HG03354 (cell line): Measurements from ENCODE around the gene DENND11.

Experiments
- ATAC-seq: cut with Tn5 transposase; IDR thresholded peaks from one replicate; pipeline ENCODE4 v1.9.1; 2021; ENCODE audit warnings: mild to moderate bottlenecking; ENCODE audit not compliant: unreplicated experiment, poor library complexity, severe bottlenecking

Gene DENND11

DNA sequence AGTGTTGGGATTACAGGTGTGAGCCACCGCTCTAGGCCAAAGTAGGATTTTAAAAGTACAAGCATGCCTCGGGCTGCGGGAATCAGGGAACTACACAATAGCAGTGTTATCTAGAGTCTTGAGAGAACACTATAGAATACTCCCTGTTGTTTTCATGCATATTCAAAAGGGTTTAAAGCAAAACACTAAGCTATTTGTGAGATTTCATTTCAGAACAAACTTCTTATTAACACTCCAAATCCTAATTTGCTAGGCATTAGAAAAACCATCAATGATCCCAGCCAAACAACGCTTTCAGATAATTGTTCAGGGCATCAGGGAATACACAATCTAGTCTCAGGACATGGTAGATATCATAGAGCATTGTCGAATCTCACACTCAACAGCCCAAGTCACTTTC lies 13.9 kb downstream of the DENND11 start:
- no peak for ATAC-seq

DNA sequence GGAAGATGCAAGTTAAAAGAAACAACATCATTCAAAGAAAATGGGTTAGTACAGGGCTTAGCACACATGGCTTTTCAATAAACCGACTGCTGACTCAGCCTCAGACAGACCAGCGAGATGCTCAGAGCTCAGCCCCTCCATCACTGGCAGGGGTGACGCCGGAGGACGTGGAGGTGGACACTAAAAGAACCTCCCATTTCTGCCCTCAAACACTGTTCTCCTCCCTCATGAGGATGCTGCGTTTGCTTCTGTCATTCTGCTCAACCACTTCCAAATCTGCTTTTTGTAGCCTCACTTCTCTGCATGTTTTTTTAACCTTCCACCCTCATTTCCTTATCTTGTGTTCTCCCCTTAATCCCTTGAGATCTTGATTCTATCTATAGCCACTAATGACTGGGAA lies 15.3 kb downstream of the DENND11 start:
- ATAC-seq = no peak

GRCh38 chr7:141686074-141686473 lies 15.9 kb downstream of the DENND11 start:
- ATAC-seq = no peak

- no peak for ATAC-seq
Observed at GRCh38 chr7:141685285-141686023, 16.5 kb downstream of the DENND11 start.

- no peak for ATAC-seq
Observed at GRCh38 chr7:141679014-141679413, 23.0 kb downstream of the DENND11 start.

DNA sequence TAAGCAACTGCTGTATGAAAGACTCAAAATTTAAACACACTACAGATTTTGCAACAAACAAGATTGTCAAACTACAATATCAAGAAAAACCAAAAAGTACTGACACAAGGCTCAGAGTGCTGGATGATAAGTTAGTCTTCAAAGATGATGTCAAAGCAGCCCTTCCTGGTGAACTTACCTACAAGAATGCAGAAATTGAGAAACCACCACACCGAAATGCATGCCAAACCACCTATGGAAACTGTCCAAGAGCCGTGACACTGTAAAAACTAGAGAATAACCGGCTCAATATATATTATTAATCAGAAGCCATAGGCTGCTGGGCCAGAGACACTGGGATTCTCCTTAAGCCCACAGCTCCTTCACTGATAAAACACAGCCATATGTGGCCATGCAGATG lies 25.3 kb downstream of the DENND11 start:
- ATAC-seq = no peak

GRCh38 chr7:141675436-141676215 lies 26.3 kb downstream of the DENND11 start:
- no peak for ATAC-seq

GRCh38 chr7:141674702-141675101 lies 27.3 kb downstream of the DENND11 start:
- peak; percentile 52 for ATAC-seq

DNA sequence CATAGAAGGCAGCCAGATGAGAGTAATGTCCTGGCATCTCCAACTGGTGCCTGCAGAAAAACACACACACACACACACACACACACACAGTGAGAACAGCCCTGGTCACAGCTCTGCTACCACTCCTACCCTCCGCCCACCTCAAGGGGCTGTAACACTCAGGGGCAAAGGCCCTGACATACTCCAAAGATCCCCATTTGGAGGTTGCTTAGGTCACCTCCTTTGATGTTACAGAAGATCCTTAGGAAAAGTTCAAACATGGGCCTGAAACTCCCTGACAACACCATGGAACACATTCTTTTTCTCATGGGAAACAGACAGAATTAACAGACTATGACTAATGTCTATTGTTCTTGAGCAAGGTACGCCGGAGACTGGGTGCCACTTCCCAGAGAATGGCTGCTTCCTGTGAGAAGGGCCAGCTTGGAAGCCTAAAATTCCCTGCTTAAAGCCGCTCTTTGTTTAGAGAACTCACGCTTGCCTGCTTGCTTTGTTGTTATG lies 27.7 kb downstream of the DENND11 start:
- ATAC-seq = no peak

DNA sequence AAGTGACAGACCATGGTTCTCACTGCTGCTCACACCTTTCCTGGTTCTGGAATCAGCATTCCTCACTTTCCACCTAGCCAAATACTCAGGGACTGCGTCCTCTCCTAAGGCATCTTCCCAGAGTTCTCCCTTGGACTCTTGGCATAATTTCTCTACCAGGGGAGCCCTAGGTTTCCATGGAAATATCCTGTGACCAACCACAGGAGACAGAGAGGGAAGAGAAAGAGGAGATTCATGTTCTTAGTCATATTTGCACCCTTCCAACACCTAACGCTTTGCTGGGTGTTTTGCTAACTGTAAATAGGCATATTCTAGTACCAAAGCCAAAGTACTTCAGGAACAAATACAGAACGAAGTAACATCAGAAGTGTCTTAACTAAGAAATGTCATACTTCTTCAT lies 28.6 kb downstream of the DENND11 start:
- ATAC-seq = no peak

- no peak for ATAC-seq
Observed at GRCh38 chr7:141671705-141672496, 30.1 kb downstream of the DENND11 start.

- ATAC-seq = no peak
Observed at GRCh38 chr7:141668853-141669252, 33.1 kb downstream of the DENND11 start.

DNA sequence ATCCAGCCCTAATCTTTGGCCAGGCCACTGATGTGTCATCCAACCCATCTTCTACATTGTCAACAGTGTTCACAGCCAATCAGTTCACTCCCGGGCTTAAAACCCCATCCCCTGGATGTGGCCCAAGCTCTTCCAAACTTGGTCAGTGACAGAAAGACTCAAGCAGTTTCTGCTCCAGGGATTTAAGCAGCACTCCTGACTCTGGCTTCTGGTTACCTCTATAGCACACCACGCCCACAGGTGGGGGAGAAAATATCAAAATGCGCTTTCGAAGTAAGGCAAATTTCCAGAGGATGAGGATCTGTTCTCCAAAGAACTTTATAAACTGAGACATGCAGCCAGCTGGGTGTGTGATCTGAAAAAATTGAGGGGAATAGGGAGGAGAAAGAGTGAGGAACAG lies 35.9 kb downstream of the DENND11 start:
- ATAC-seq = no peak

- ATAC-seq = no peak
Observed at GRCh38 chr7:141665208-141666035, 36.5 kb downstream of the DENND11 start.

DNA sequence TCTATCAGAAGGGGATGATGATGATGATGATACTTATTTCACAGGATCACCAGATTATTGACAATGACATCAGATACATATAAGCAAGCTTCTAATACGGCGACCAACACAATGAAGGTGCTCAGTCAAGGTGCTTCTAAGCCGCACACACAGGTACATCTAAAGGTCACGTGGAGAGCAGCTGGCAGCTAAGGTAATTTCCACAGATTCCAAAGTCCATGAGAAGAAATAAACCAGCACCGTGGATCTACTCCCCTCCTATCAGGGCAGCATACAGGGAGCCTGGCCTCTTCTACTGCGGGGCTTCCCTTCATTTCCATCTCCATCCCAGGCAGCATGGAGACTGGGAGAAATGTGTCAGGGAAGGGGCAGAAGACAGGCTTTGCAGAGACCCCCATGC lies 37.5 kb downstream of the DENND11 start:
- no peak for ATAC-seq

DNA sequence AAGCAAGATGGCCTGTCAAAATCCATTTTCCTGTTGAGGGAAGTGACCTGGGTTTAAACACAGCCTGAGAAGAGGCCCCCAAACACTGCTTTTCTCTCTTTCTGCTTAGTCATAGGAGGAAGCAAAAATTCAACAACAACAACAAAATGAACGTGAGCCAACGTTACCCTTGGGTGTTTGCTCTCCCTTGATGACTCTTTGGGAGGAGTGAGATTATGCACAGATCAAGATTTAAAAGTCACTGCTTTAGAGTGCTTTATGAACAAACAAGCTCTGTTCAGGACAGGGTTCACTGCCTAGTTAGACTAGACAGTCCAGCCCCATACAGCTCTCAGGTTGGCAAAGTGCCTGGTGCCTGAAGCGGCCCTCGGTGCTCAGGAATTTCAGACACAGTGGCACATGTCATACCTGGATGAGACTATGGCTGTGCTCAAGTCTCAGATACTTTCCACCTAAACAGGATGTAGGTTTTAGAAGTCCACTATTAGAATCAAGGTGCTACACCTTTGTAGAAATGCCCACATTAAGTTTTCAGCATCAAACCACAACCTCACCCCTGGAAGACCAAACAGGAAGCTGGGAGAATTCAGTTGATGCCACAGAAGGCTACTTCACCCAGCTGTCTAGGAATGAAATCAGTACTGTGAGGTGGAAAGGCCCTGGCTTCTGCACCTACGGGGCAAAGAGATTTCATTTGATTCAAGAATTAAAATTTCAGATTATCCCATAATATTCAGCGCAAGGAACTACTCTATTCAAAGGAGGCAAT lies 38.7 kb downstream of the DENND11 start:
- no peak for ATAC-seq

DNA sequence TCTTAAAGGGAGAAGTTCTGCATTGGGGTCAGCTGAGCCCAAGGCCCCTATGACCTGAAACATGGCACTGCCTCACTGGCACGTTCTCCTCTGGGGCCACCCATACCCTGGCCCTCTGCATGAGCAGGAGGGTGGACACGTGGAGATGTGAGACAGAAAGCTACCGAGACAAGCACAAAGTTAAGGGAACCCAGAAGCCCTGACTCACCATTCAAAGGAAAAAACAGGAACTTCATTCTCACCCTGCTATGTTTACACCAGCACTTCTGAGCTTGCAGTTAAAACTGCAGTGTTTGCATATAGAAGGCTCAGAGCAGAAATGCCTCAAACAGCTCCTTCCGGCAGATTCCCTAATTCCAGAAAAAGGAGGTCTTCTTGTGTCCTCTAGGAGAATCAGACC lies 41.7 kb downstream of the DENND11 start:
- ATAC-seq = no peak

DNA sequence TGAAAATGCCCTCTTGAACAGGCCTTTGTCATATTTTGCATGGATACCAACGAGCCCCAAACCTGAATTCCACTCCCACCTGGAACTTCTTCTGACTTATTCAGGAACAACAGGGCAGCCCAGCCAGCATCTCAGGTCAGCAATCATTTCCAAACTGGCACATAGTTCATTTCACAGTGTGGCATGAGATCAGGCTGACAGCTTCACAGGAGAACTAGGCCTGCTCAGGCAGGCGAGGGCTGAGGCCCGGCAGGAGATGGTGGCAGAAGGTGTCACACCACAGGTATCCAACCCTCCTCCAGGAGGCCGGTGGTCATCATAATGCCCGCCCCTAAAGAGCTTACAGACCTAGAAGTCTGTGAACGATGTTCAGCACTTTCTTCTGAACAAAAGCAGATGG lies 42.5 kb downstream of the DENND11 start:
- no peak for ATAC-seq

- ATAC-seq = peak; percentile 87
Observed at GRCh38 chr7:141654551-141654950, 47.4 kb downstream of the DENND11 start.
